ENCODE measurements around the gene SPR. TPM values are rescaled to one million over a fixed set of nuclear protein-coding genes. Genes with fewer than 3 reads are reported as not detected.

SPR gene
- total and polyA plus RNA-seq, 9 of the 15 experiments (the other 6 are each of a cell fraction or from before 2014, with no cell fraction given) = 7.7 to 38.3 (median 26.3) TPM

DNA sequence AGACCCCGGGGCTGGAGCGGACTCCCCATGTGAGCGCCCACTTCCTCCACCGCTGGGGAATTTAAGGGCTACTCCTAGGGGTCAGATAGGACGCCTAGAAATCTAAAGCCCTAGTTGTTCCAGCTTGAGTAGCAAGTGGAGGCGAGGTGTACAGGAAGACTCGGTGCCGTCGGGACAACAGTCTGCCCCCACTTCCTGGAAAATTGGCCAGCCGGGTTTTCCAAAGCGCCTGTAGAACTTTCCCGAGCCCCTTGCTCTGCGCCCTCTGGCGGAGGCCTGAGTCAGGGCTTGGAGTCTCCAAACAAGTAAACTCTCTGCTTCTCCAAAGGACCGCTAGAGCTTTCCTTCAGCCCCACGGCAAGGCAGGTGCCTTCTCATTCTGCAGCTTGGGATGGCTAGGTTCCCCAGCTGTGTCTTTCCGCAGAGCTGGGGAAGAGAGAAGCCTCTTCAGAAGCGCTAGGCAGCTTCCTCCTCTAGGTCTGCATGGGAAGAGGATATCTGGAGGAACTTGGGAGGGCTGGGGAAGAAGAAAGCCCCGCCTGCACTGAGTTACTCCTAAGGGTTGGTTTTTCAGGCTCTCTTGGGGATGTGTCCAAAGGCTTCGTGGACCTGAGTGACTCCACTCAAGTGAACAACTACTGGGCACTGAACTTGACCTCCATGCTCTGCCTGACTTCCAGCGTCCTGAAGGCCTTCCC, 681 bp downstream of the SPR start (continued):
- TF ChIP-seq, protein P1, sequence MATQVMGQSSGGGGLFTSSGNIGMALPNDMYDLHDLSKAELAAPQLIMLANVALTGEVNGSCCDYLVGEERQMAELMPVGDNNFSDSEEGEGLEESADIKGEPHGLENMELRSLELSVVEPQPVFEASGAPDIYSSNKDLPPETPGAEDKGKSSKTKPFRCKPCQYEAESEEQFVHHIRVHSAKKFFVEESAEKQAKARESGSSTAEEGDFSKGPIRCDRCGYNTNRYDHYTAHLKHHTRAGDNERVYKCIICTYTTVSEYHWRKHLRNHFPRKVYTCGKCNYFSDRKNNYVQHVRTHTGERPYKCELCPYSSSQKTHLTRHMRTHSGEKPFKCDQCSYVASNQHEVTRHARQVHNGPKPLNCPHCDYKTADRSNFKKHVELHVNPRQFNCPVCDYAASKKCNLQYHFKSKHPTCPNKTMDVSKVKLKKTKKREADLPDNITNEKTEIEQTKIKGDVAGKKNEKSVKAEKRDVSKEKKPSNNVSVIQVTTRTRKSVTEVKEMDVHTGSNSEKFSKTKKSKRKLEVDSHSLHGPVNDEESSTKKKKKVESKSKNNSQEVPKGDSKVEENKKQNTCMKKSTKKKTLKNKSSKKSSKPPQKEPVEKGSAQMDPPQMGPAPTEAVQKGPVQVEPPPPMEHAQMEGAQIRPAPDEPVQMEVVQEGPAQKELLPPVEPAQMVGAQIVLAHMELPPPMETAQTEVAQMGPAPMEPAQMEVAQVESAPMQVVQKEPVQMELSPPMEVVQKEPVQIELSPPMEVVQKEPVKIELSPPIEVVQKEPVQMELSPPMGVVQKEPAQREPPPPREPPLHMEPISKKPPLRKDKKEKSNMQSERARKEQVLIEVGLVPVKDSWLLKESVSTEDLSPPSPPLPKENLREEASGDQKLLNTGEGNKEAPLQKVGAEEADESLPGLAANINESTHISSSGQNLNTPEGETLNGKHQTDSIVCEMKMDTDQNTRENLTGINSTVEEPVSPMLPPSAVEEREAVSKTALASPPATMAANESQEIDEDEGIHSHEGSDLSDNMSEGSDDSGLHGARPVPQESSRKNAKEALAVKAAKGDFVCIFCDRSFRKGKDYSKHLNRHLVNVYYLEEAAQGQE (IDR thresholded peaks at IDR 0.05; ENCODE audit: borderline replicate concordance) = peak; percentile 43; the same call in 1 of the 2 replicates
- TF ChIP-seq, protein P1 (CRISPR knock-in tag; IDR thresholded peaks at IDR 0.05; ENCODE audit: low read depth) = 0 out of 2 replicates have a peak, but pooled peaks have one; percentile 0
- TF ChIP-seq HCFC1 (IDR thresholded peaks at IDR 0.05; ENCODE audit: low read depth, low read length) = no peak
- no peak for TF ChIP-seq MBD2 (IDR thresholded peaks at IDR 0.05; ENCODE audit: borderline replicate concordance, low read depth)
- TF ChIP-seq HEY1 (CRISPR knock-in tag; IDR thresholded peaks at IDR 0.05; ENCODE audit: borderline replicate concordance) = no peak
- no peak for TF ChIP-seq ZNF584 (CRISPR knock-in tag; IDR thresholded peaks at IDR 0.05; ENCODE audit: low read depth)
- no peak for TF ChIP-seq HLTF (IDR thresholded peaks at IDR 0.05)
- no peak for TF ChIP-seq ZNF354B (CRISPR knock-in tag; IDR thresholded peaks at IDR 0.05)
- TF ChIP-seq CHD1 (IDR thresholded peaks at IDR 0.05; ENCODE audit: low read length) = no peak
- no peak for TF ChIP-seq SRSF1 (IDR thresholded peaks at IDR 0.05; ENCODE audit: low read depth, low read length)
- TF ChIP-seq ZFPM2 (CRISPR knock-in tag; IDR thresholded peaks at IDR 0.05) = no peak
- TF ChIP-seq FOXJ2 (tag; IDR thresholded peaks at IDR 0.05) = no peak
- no peak for TF ChIP-seq SP1 (CRISPR knock-in tag; IDR thresholded peaks at IDR 0.05)
- no peak for TF ChIP-seq TFE3 (CRISPR knock-in tag; IDR thresholded peaks at IDR 0.05)
- TF ChIP-seq, protein P2, sequence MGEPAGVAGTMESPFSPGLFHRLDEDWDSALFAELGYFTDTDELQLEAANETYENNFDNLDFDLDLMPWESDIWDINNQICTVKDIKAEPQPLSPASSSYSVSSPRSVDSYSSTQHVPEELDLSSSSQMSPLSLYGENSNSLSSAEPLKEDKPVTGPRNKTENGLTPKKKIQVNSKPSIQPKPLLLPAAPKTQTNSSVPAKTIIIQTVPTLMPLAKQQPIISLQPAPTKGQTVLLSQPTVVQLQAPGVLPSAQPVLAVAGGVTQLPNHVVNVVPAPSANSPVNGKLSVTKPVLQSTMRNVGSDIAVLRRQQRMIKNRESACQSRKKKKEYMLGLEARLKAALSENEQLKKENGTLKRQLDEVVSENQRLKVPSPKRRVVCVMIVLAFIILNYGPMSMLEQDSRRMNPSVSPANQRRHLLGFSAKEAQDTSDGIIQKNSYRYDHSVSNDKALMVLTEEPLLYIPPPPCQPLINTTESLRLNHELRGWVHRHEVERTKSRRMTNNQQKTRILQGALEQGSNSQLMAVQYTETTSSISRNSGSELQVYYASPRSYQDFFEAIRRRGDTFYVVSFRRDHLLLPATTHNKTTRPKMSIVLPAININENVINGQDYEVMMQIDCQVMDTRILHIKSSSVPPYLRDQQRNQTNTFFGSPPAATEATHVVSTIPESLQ (CRISPR knock-in tag; IDR thresholded peaks at IDR 0.05) = 0 out of 2 replicates have a peak, but pooled peaks have one; percentile 35
- 0 out of 2 replicates have a peak, but pooled peaks have one; percentile 18 for TF ChIP-seq ETV1 (tag; conservative IDR thresholded peaks at IDR 0.05; ENCODE audit: low read depth)
- TF ChIP-seq POLR2B (IDR thresholded peaks at IDR 0.05; ENCODE audit: low read depth, partially characterized antibody) = no peak
- no peak for TF ChIP-seq BCL6 (CRISPR knock-in tag; IDR thresholded peaks at IDR 0.05)

All from K562 (cell line).